ENCODE data around the gene MACROD1. TPM values are rescaled to one million over a fixed set of nuclear protein-coding genes. Genes with fewer than 3 reads are reported as not detected.

Gene MACROD1
- total and polyA plus RNA-seq, 9 of the 15 experiments (the other 6 are each of a cell fraction or from before 2014, with no cell fraction given), result 1.1 to 60.0 (median 26.4) TPM

DNA sequence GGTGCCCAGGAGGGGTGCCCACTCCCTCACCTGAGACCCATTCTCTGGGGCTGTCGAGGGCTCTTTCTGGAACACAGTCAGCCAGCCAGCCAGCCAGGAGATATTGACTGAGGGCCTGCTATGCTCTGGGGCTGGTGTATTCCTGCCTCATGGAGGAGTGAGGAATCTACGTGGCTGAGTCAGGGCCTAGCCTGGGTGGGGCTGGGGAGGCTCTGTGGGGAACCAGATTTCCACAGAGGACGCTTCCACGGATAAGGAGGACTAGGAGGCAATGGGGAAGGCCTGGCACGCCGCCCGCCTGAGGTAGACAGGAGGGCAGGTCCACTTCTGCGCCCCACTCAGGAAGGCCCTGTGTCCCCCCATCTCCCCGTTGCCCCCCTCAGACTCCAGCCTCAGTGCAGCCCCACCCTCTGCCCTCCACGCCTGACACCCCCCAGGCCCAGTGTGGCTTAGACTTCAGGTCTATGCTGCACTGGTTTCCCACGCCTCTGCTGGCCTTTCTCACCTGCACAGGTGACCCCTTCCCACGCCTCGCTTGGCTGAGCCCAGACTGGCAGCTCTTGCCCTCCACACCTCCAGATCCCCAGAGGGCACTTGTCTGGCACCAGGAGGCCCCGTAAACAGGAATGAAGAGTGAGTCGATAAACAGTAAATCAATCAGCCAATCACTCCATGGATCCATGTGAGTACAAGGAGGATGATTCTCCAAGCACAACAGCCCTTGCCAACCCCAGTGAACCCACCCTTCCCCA is 37.5 kb downstream of the MACROD1 start:
- WGBS (ENCODE audit: insufficient coverage, low coverage, missing lambda C conversion rate), result 74% methylated on average over 10 of the region's 15 CpGs
- no TSS peak for BruUV-seq (replicated peaks)
- CTCF ChIA-PET (ENCODE audit: low intra/inter-chr PET ratio), result no interaction called here
- H3K27ac ChIP-seq (ENCODE audit: extremely low read depth, low read depth, low read length), result no peak overlapping the region
- FAIRE-seq (no peak), ATAC-seq (no peak), DNase-seq (ENCODE audit: extremely low read depth in 1 of 4, low spot score in 3 of 4) (no peak)
- intact Hi-C loops (cut with micrococcal nuclease), result no loop called here
- H3K36me3 ChIP-seq (ENCODE audit: control insufficient read depth, insufficient read depth, low read length), result no peaks in the 10 kb centered on the region
- no peak overlapping the region for H2AFZ ChIP-seq (ENCODE audit: low read depth, low read length)
- in situ Hi-C loops (cut with MboI), result no loop called here
- peaks cover 27% of the 10 kb centered on the region; the same call in 1 of the 2 replicates for H4K20me1 ChIP-seq (replicated peaks; ENCODE audit: control insufficient read depth, insufficient read depth, low read length)
- POLR2A ChIA-PET, result no interaction called here
- H3K27me3 ChIP-seq (ENCODE audit: control insufficient read depth in 2 of 2, insufficient read depth in 2 of 2, low read length in 2 of 2), result no peaks in the 10 kb centered on the region
- H3K4me1 ChIP-seq (replicated peaks in 1 of 2; ENCODE audit: control insufficient read depth in 2 of 2, insufficient read depth in 2 of 2, low read length in 2 of 2), result peaks cover 0 to 28% of the 10 kb centered on the region in 2 experiments; a peak in 2 of 5 replicates
- no peaks in the 10 kb centered on the region for H3K9me3 ChIP-seq (replicated peaks; ENCODE audit: control insufficient read depth, insufficient read depth, low read depth, low read length)
- no peak overlapping the region for H3K4me2 ChIP-seq (ENCODE audit: insufficient read depth, low read length)
- no peak overlapping the region for H3K9ac ChIP-seq (ENCODE audit: insufficient read depth in 1 of 2, low read depth in 2 of 2, low read length in 2 of 2)
- H3K4me3 ChIP-seq, result no peak overlapping the region
- no peaks in the 10 kb centered on the region for H3K79me2 ChIP-seq (ENCODE audit: control insufficient read depth, insufficient read depth, low read length)
- H3K9me1 ChIP-seq (ENCODE audit: control insufficient read depth, insufficient read depth, low read length), result peaks cover 4% of the 10 kb centered on the region
- TF ChIP-seq, protein P1, sequence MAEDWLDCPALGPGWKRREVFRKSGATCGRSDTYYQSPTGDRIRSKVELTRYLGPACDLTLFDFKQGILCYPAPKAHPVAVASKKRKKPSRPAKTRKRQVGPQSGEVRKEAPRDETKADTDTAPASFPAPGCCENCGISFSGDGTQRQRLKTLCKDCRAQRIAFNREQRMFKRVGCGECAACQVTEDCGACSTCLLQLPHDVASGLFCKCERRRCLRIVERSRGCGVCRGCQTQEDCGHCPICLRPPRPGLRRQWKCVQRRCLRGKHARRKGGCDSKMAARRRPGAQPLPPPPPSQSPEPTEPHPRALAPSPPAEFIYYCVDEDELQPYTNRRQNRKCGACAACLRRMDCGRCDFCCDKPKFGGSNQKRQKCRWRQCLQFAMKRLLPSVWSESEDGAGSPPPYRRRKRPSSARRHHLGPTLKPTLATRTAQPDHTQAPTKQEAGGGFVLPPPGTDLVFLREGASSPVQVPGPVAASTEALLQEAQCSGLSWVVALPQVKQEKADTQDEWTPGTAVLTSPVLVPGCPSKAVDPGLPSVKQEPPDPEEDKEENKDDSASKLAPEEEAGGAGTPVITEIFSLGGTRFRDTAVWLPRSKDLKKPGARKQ (CRISPR knock-in tag; IDR thresholded peaks at IDR 0.05), result no peak
- TF ChIP-seq, protein P2, sequence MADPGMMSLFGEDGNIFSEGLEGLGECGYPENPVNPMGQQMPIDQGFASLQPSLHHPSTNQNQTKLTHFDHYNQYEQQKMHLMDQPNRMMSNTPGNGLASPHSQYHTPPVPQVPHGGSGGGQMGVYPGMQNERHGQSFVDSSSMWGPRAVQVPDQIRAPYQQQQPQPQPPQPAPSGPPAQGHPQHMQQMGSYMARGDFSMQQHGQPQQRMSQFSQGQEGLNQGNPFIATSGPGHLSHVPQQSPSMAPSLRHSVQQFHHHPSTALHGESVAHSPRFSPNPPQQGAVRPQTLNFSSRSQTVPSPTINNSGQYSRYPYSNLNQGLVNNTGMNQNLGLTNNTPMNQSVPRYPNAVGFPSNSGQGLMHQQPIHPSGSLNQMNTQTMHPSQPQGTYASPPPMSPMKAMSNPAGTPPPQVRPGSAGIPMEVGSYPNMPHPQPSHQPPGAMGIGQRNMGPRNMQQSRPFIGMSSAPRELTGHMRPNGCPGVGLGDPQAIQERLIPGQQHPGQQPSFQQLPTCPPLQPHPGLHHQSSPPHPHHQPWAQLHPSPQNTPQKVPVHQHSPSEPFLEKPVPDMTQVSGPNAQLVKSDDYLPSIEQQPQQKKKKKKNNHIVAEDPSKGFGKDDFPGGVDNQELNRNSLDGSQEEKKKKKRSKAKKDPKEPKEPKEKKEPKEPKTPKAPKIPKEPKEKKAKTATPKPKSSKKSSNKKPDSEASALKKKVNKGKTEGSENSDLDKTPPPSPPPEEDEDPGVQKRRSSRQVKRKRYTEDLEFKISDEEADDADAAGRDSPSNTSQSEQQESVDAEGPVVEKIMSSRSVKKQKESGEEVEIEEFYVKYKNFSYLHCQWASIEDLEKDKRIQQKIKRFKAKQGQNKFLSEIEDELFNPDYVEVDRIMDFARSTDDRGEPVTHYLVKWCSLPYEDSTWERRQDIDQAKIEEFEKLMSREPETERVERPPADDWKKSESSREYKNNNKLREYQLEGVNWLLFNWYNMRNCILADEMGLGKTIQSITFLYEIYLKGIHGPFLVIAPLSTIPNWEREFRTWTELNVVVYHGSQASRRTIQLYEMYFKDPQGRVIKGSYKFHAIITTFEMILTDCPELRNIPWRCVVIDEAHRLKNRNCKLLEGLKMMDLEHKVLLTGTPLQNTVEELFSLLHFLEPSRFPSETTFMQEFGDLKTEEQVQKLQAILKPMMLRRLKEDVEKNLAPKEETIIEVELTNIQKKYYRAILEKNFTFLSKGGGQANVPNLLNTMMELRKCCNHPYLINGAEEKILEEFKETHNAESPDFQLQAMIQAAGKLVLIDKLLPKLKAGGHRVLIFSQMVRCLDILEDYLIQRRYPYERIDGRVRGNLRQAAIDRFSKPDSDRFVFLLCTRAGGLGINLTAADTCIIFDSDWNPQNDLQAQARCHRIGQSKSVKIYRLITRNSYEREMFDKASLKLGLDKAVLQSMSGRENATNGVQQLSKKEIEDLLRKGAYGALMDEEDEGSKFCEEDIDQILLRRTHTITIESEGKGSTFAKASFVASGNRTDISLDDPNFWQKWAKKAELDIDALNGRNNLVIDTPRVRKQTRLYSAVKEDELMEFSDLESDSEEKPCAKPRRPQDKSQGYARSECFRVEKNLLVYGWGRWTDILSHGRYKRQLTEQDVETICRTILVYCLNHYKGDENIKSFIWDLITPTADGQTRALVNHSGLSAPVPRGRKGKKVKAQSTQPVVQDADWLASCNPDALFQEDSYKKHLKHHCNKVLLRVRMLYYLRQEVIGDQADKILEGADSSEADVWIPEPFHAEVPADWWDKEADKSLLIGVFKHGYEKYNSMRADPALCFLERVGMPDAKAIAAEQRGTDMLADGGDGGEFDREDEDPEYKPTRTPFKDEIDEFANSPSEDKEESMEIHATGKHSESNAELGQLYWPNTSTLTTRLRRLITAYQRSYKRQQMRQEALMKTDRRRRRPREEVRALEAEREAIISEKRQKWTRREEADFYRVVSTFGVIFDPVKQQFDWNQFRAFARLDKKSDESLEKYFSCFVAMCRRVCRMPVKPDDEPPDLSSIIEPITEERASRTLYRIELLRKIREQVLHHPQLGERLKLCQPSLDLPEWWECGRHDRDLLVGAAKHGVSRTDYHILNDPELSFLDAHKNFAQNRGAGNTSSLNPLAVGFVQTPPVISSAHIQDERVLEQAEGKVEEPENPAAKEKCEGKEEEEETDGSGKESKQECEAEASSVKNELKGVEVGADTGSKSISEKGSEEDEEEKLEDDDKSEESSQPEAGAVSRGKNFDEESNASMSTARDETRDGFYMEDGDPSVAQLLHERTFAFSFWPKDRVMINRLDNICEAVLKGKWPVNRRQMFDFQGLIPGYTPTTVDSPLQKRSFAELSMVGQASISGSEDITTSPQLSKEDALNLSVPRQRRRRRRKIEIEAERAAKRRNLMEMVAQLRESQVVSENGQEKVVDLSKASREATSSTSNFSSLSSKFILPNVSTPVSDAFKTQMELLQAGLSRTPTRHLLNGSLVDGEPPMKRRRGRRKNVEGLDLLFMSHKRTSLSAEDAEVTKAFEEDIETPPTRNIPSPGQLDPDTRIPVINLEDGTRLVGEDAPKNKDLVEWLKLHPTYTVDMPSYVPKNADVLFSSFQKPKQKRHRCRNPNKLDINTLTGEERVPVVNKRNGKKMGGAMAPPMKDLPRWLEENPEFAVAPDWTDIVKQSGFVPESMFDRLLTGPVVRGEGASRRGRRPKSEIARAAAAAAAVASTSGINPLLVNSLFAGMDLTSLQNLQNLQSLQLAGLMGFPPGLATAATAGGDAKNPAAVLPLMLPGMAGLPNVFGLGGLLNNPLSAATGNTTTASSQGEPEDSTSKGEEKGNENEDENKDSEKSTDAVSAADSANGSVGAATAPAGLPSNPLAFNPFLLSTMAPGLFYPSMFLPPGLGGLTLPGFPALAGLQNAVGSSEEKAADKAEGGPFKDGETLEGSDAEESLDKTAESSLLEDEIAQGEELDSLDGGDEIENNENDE (IDR thresholded peaks at IDR 0.05; ENCODE audit: low read depth, low read length), result no peak
- TF ChIP-seq, protein P3, sequence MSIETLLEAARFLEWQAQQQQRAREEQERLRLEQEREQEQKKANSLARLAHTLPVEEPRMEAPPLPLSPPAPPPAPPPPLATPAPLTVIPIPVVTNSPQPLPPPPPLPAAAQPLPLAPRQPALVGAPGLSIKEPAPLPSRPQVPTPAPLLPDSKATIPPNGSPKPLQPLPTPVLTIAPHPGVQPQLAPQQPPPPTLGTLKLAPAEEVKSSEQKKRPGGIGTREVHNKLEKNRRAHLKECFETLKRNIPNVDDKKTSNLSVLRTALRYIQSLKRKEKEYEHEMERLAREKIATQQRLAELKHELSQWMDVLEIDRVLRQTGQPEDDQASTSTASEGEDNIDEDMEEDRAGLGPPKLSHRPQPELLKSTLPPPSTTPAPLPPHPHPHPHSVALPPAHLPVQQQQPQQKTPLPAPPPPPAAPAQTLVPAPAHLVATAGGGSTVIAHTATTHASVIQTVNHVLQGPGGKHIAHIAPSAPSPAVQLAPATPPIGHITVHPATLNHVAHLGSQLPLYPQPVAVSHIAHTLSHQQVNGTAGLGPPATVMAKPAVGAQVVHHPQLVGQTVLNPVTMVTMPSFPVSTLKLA (conservative IDR thresholded peaks at IDR 0.05), result no peak
- TF ChIP-seq CCAR2 (IDR thresholded peaks at IDR 0.05; ENCODE audit: low read depth, low read length) (no peak), TAF9B (IDR thresholded peaks at IDR 0.05; ENCODE audit: partially characterized antibody) (no peak), ATF7 (IDR thresholded peaks at IDR 0.05) (no peak), CREM (IDR thresholded peaks at IDR 0.05; ENCODE audit: low read depth) (no peak)
